CD14-positive monocyte (primary cell): Measurements from ENCODE around the gene ADAMTSL2. TPM values are rescaled to one million over a fixed set of nuclear protein-coding genes. Genes with fewer than 3 reads are reported as not detected.

Experiments
- DNase-seq, 3 donors: peaks; one replicate each; pipeline ENCODE4 v3.0.0-alpha.2; 2011 to 2022
- H2AFZ ChIP-seq: 2 replicates; pipeline ENCODE4 v1.6.0; 2012; ENCODE audit warnings: mild to moderate bottlenecking, low read depth, low read length, inconsistent platforms; ENCODE audit not compliant: insufficient read depth, poor library complexity, severe bottlenecking
- H3K27ac ChIP-seq, 2 donors: 1 replicate in 1 of 2; 2 replicates in 1 of 2; pipeline ENCODE4 v1.5.1; 2012 to 2013; ENCODE audit warnings: low read length in 2 of 2, control low read depth in 1 of 2, inconsistent platforms in 1 of 2, low read depth in 1 of 2, mild to moderate bottlenecking in 1 of 2
- H3K27me3 ChIP-seq, 2 donors: one replicate each; pipeline versions ENCODE4 v1.6.0 to v1.6.1; 2011 to 2013; ENCODE audit warnings: low read length in 2 of 2; ENCODE audit not compliant: control insufficient read depth in 2 of 2, insufficient read depth in 2 of 2
- H3K36me3 ChIP-seq, 2 donors: replicated peaks in 1 of 2; 1 replicate in 1 of 2; 2 replicates in 1 of 2; pipeline versions ENCODE4 v1.5.1 to v1.6.1; 2012 to 2013; ENCODE audit warnings: low read length in 2 of 2, control low read depth in 1 of 2, inconsistent platforms in 1 of 2, mild to moderate bottlenecking in 1 of 2; ENCODE audit not compliant: insufficient read depth in 2 of 2, control insufficient read depth in 1 of 2
- H3K4me1 ChIP-seq, 2 donors: 1 replicate in 1 of 2; 2 replicates in 1 of 2; pipeline versions ENCODE4 v1.5.1 to v1.6.1; 2012 to 2013; ENCODE audit warnings: low read length in 2 of 2, control low read depth in 1 of 2, inconsistent platforms in 1 of 2, mild to moderate bottlenecking in 1 of 2, moderate library complexity in 1 of 2; ENCODE audit not compliant: insufficient read depth in 2 of 2, control insufficient read depth in 1 of 2
- H3K4me2 ChIP-seq: replicated peaks from 2 replicates; pipeline ENCODE3; 2012; ENCODE audit warnings: low read length, moderate library complexity, mild to moderate bottlenecking; ENCODE audit not compliant: poor library complexity, severe bottlenecking; ENCODE audit errors: extremely low read depth
- H3K4me3 ChIP-seq, 3 experiments: fragments of 200-600 bp in 1 of 3; sonication (generic) in 1 of 3; replicated peaks in 1 of 3; 1 replicate in 2 of 3; 2 replicates in 1 of 3; pipeline ENCODE4 v1.5.1; 2011 to 2013; ENCODE audit warnings: low read length in 3 of 3, mild to moderate bottlenecking in 3 of 3, control low read depth in 2 of 3, low read depth in 2 of 3, inconsistent platforms in 1 of 3, moderate library complexity in 1 of 3
- H3K79me2 ChIP-seq: 2 replicates; pipeline ENCODE4 v1.6.0; 2012; ENCODE audit warnings: mild to moderate bottlenecking, control low read depth, inconsistent platforms, low read length, moderate library complexity; ENCODE audit not compliant: insufficient read depth
- H3K9ac ChIP-seq: 2 replicates; pipeline ENCODE4 v1.6.0; 2017; ENCODE audit warnings: low read length, mild to moderate bottlenecking; ENCODE audit not compliant: insufficient read depth, poor library complexity, severe bottlenecking
- H3K9me3 ChIP-seq, 2 donors: replicated peaks in 1 of 2; 1 replicate in 1 of 2; 2 replicates in 1 of 2; pipeline versions ENCODE4 v1.5.1 to v1.6.1; 2012 to 2013; ENCODE audit warnings: low read length in 2 of 2, control low read depth in 1 of 2; ENCODE audit not compliant: control insufficient read depth in 1 of 2, insufficient read depth in 1 of 2
- H4K20me1 ChIP-seq: 2 replicates; pipeline ENCODE4 v1.6.0; 2012; ENCODE audit warnings: mild to moderate bottlenecking, low read length, control low read depth, moderate library complexity; ENCODE audit not compliant: insufficient read depth
- H3K27ac Mint-ChIP-seq, 7 donors: one replicate each; pipeline ENCODE4 v1.8.0; 2020; ENCODE audit warnings: mild to moderate bottlenecking in 7 of 7, mixed read lengths in 7 of 7, moderate library complexity in 6 of 7, inconsistent platforms in 2 of 7
- H3K27me3 Mint-ChIP-seq, 3 donors: one replicate each; pipeline ENCODE4 v1.8.0; 2021 to 2022; ENCODE audit warnings: low read depth in 3 of 3, mild to moderate bottlenecking in 3 of 3, mixed read lengths in 3 of 3, moderate library complexity in 3 of 3, inconsistent platforms in 1 of 3
- H3K36me3 Mint-ChIP-seq, 2 donors: one replicate each; pipeline ENCODE4 v1.8.0; 2020; ENCODE audit warnings: mixed read lengths in 2 of 2, inconsistent platforms in 1 of 2, mild to moderate bottlenecking in 1 of 2
- H3K4me1 Mint-ChIP-seq: one replicate; pipeline ENCODE4 v1.8.0; 2020; ENCODE audit warnings: mild to moderate bottlenecking, mixed read lengths
- H3K4me3 Mint-ChIP-seq, 2 donors: one replicate each; pipeline ENCODE4 v1.8.0; 2020; ENCODE audit warnings: mild to moderate bottlenecking in 2 of 2, mixed read lengths in 2 of 2, moderate library complexity in 1 of 2
- H3K9me3 Mint-ChIP-seq, 7 donors: one replicate each; pipeline ENCODE4 v1.8.0; 2020 to 2022; ENCODE audit warnings: mixed read lengths in 7 of 7, mild to moderate bottlenecking in 6 of 7, moderate library complexity in 6 of 7, inconsistent platforms in 2 of 7
- WGBS: methylation state at CpG from one replicate; pipeline ENCODE4 v1.1.5; 2013; ENCODE audit warnings: missing lambda C conversion rate; ENCODE audit not compliant: insufficient coverage; 5-methylcytosine and 5-hydroxymethylcytosine counted together
- intact Hi-C, 2 donors: fragments of 100-400 bp; cut with micrococcal nuclease; formaldehyde crosslinking; loops; one replicate each; pipeline versions ENCODE4 v1.15.0 to v1.15.1; 2023
- polyA plus RNA-seq, 3 donors: library from polyadenylated mRNA; depleted of rRNA in 1 of 3; unstranded in 2 of 3; stranded (reverse) in 1 of 3; fragments of 300-500 nt in 2 of 3; fragments of >200 nt in 1 of 3; fragmentation: Illumina TruSeq in 2 of 3; gene quantifications; 1 replicate in 2 of 3; 2 replicates in 1 of 3; pipeline ENCODE4 v1.2.3, GENCODE V29; 2012 to 2021
- TF ChIP-seq, protein P1 (sequence below): fragments of 200-600 bp; IDR thresholded peaks from one replicate; pipeline ENCODE4 v1.8.0; 2022; ENCODE audit warnings: antibody characterized with exemption, mild to moderate bottlenecking

ADAMTSL2 gene
- polyA plus RNA-seq, 3 donors, result 0.08 TPM; not detected in 2

DNA sequence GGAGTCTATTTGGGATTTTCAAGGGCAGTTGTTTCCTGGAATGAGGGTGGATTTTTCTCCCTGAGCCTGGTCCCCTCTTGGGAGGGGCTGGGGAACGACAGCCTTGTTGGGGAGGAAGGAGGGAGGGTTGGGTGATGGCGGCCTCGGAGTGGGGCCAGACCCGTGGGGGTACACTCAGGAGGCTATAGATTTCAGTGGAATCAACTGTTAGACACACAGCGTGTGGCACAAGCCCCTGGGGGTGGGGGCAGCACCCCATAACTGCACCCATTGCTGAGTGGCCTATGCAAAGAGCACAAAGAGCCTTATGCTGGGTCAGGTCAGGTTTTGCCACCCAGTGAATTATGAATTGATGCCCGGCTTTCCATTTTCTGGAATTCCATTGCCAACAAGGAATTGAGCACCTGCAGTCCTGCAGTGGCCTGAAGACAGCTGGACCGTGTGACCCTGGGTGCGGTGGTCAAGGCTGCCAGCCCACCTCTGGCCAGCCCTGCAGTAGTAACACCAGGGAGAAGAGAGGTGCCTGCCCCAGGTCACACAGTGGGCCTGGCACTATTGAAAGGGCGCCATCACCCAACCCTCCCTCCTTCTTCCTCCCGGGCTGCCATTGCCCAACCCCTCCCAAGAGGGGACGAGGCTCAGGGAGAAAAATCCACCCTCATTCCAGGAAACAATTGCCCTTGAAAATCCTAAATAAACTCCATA, 18.1 kb upstream of the ADAMTSL2 start:
- Histone ChIP-seq H3K4me1 (no peaks in the 10 kb centered on the region), H3K9me3 (no peaks in the 10 kb centered on the region), H3K27ac (no peak overlapping the region), H3K9ac (no peak overlapping the region), H3K79me2 (no peaks in the 10 kb centered on the region), H3K36me3 (no peaks in the 10 kb centered on the region), H3K4me3 (no peak overlapping the region), H4K20me1 (no peaks in the 10 kb centered on the region), H2AFZ (no peak overlapping the region), H3K4me2 (no peak overlapping the region), H3K27me3 (no peaks in the 10 kb centered on the region)
- 79% methylated on average over 9 of the region's 11 CpGs for WGBS
- no peak for DNase-seq
- Mint-ChIP-seq H3K4me3 (no peak overlapping the region), H3K27ac (no peak overlapping the region), H3K27me3 (no peaks in the 10 kb centered on the region), H3K36me3 (no peaks in the 10 kb centered on the region), H3K4me1 (no peaks in the 10 kb centered on the region), H3K9me3 (no peaks in the 10 kb centered on the region)
- TF ChIP-seq, protein P1, sequence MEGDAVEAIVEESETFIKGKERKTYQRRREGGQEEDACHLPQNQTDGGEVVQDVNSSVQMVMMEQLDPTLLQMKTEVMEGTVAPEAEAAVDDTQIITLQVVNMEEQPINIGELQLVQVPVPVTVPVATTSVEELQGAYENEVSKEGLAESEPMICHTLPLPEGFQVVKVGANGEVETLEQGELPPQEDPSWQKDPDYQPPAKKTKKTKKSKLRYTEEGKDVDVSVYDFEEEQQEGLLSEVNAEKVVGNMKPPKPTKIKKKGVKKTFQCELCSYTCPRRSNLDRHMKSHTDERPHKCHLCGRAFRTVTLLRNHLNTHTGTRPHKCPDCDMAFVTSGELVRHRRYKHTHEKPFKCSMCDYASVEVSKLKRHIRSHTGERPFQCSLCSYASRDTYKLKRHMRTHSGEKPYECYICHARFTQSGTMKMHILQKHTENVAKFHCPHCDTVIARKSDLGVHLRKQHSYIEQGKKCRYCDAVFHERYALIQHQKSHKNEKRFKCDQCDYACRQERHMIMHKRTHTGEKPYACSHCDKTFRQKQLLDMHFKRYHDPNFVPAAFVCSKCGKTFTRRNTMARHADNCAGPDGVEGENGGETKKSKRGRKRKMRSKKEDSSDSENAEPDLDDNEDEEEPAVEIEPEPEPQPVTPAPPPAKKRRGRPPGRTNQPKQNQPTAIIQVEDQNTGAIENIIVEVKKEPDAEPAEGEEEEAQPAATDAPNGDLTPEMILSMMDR, result no peak
- intact Hi-C loops, result no loop called here

DNA sequence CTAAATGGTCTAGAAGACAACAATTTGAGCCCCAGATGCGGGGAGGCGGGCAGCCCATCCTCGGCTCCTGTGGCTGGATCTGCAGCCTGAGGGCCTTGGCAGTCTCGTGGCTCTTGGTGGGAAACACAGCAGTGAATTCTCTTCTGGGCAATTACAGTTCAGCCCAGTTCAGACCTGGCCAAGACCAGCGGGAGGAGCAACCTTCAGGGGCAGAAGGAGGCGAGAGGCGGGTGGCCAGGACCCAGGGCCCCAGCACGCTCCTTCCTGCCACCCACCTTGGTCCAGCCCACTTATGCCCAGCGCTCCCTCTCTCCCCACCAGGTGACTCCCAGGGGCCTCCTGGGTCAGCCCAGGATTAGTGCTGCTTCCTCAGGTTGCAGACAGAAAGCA, 17.5 kb upstream of the ADAMTSL2 start:
- Histone ChIP-seq H3K27me3 (no peaks in the 10 kb centered on the region), H3K36me3 (no peaks in the 10 kb centered on the region), H4K20me1 (no peaks in the 10 kb centered on the region), H3K9ac (no peak overlapping the region), H3K9me3 (no peaks in the 10 kb centered on the region), H3K4me3 (no peak overlapping the region), H3K4me2 (no peak overlapping the region), H3K79me2 (no peaks in the 10 kb centered on the region), H2AFZ (no peak overlapping the region), H3K4me1 (no peaks in the 10 kb centered on the region), H3K27ac (no peak overlapping the region)
- no peak overlapping the region for H3K27ac Mint-ChIP-seq
- no peaks in the 10 kb centered on the region for H3K27me3 Mint-ChIP-seq
- H3K4me3 Mint-ChIP-seq, result no peak overlapping the region
- DNase-seq, result no peak
- TF ChIP-seq, protein P1, result no peak
- H3K9me3 Mint-ChIP-seq, result no peaks in the 10 kb centered on the region
- no peaks in the 10 kb centered on the region for H3K4me1 Mint-ChIP-seq
- WGBS, result 94% methylated on average over 9 of the region's 9 CpGs
- intact Hi-C loops, result no loop called here
- no peaks in the 10 kb centered on the region for H3K36me3 Mint-ChIP-seq
